ENCODE data around the gene UST. TPM values are rescaled to one million over a fixed set of nuclear protein-coding genes. Genes with fewer than 3 reads are reported as not detected.

Gene UST
- total RNA-seq = 1 to 10 TPM; 1.6 to 3.0 TPM

- no peaks in the 10 kb centered on the region for H3K36me3 Mint-ChIP-seq
- peak; percentile 70 for DNase-seq (ENCODE audit: low spot score)
- peak; percentile 60 to 82 for ATAC-seq
- peaks cover 24 to 47% of the 10 kb centered on the region in 2 donors for H3K27me3 Mint-ChIP-seq
- peak within 1 kb of the TSS; percentile 45 to 78 for H3K27ac Mint-ChIP-seq
- H3K4me1 Mint-ChIP-seq (ENCODE audit: low read depth in 2 of 2) = peaks cover 29% of the 10 kb centered on the region in 2 donors
- no peaks in the 10 kb centered on the region for H3K9me3 Mint-ChIP-seq
- H3K4me3 Mint-ChIP-seq = peak within 1 kb of the TSS; percentile 96
These were observed at the start of gene UST for GRCh38 chr6:148746363-148747144. Gene UST (plus strand): TSS chr6:148747030. CDS start chr6:148747431, 401 bp downstream.

- Mint-ChIP-seq H3K27ac (no peak overlapping the region), H3K4me3 (no peak overlapping the region), H3K36me3 (peaks cover 2% of the 10 kb centered on the region), H3K9me3 (peaks cover 3% of the 10 kb centered on the region), H3K4me1 (ENCODE audit: low read depth in 2 of 2) (peaks cover 9 to 10% of the 10 kb centered on the region in 2 donors), H3K27me3 (no peaks in the 10 kb centered on the region)
- ATAC-seq = no peak
- no peak for DNase-seq (ENCODE audit: low spot score)
These were observed 48.9 kb upstream of the UST start for GRCh38 chr6:148697895-148698440.

- peaks cover 6% of the 10 kb centered on the region for H3K9me3 Mint-ChIP-seq
- H3K27ac Mint-ChIP-seq = no peak overlapping the region
- H3K4me1 Mint-ChIP-seq (ENCODE audit: low read depth in 2 of 2) = peaks cover 9 to 10% of the 10 kb centered on the region in 2 donors
- ATAC-seq = no peak
- H3K4me3 Mint-ChIP-seq = no peak overlapping the region
- peaks cover 6% of the 10 kb centered on the region for H3K36me3 Mint-ChIP-seq
- DNase-seq (ENCODE audit: low spot score) = no peak
- no peaks in the 10 kb centered on the region for H3K27me3 Mint-ChIP-seq
These were observed 48.1 kb upstream of the UST start for GRCh38 chr6:148698671-148699180.

- H3K27me3 Mint-ChIP-seq = no peaks in the 10 kb centered on the region
- H3K27ac Mint-ChIP-seq = peak overlapping the region; percentile 64 to 83
- no peak for ATAC-seq
- peak overlapping the region; percentile 89 for H3K4me3 Mint-ChIP-seq
- DNase-seq (ENCODE audit: low spot score) = no peak
- H3K36me3 Mint-ChIP-seq = peaks cover 6% of the 10 kb centered on the region
- H3K4me1 Mint-ChIP-seq (ENCODE audit: low read depth in 2 of 2) = peaks cover 9 to 10% of the 10 kb centered on the region in 2 donors
- peaks cover 6% of the 10 kb centered on the region for H3K9me3 Mint-ChIP-seq
These were observed 46.6 kb upstream of the UST start for GRCh38 chr6:148700047-148700715.

- ATAC-seq = peak; percentile 72 to 77
- no peak for DNase-seq (ENCODE audit: low spot score)
- peak overlapping the region; percentile 89 for H3K4me3 Mint-ChIP-seq
- H3K9me3 Mint-ChIP-seq = peaks cover 6% of the 10 kb centered on the region
- H3K27ac Mint-ChIP-seq = peak overlapping the region; percentile 64 to 83
- H3K36me3 Mint-ChIP-seq = peaks cover 6% of the 10 kb centered on the region
- peaks cover 9 to 10% of the 10 kb centered on the region in 2 donors for H3K4me1 Mint-ChIP-seq (ENCODE audit: low read depth in 2 of 2)
- no peaks in the 10 kb centered on the region for H3K27me3 Mint-ChIP-seq
These were observed 46.0 kb upstream of the UST start for GRCh38 chr6:148700741-148701311.

- DNase-seq (ENCODE audit: low spot score) (no peak), ATAC-seq (no peak)
- H3K4me3 Mint-ChIP-seq = peak overlapping the region; percentile 89
- no peaks in the 10 kb centered on the region for H3K27me3 Mint-ChIP-seq
- peaks cover 9 to 10% of the 10 kb centered on the region in 2 donors for H3K4me1 Mint-ChIP-seq (ENCODE audit: low read depth in 2 of 2)
- H3K36me3 Mint-ChIP-seq = peaks cover 6% of the 10 kb centered on the region
- peaks cover 6% of the 10 kb centered on the region for H3K9me3 Mint-ChIP-seq
- H3K27ac Mint-ChIP-seq = peak overlapping the region; percentile 64 to 83
These were observed 45.5 kb upstream of the UST start for GRCh38 chr6:148701375-148701774.

GRCh38 chr6:148703900-148704299 is 42.9 kb upstream of the UST start:
- Mint-ChIP-seq H3K36me3 (peaks cover 6% of the 10 kb centered on the region), H3K9me3 (peaks cover 6% of the 10 kb centered on the region), H3K27ac (no peak overlapping the region), H3K27me3 (no peaks in the 10 kb centered on the region), H3K4me1 (ENCODE audit: low read depth in 2 of 2) (peaks cover 9 to 10% of the 10 kb centered on the region in 2 donors), H3K4me3 (no peak overlapping the region)
- ATAC-seq (no peak), DNase-seq (ENCODE audit: low spot score) (no peak)

GRCh38 chr6:148704400-148705246 is 42.2 kb upstream of the UST start:
- H3K36me3 Mint-ChIP-seq = peaks cover 6% of the 10 kb centered on the region
- H3K4me1 Mint-ChIP-seq (ENCODE audit: low read depth in 2 of 2) = peaks cover 9 to 10% of the 10 kb centered on the region in 2 donors
- ATAC-seq = no peak
- H3K27ac Mint-ChIP-seq = no peak overlapping the region
- peaks cover 6% of the 10 kb centered on the region for H3K9me3 Mint-ChIP-seq
- no peak overlapping the region for H3K4me3 Mint-ChIP-seq
- H3K27me3 Mint-ChIP-seq = peaks cover 0 to 2% of the 10 kb centered on the region in 2 donors
- no peak for DNase-seq (ENCODE audit: low spot score)

GRCh38 chr6:148708707-148709106 is 38.1 kb upstream of the UST start:
- H3K4me1 Mint-ChIP-seq (ENCODE audit: low read depth in 2 of 2) = no peaks in the 10 kb centered on the region
- H3K27ac Mint-ChIP-seq = no peak overlapping the region
- no peak overlapping the region for H3K4me3 Mint-ChIP-seq
- peaks cover 2 to 10% of the 10 kb centered on the region in 2 donors for H3K27me3 Mint-ChIP-seq
- no peak for ATAC-seq
- H3K9me3 Mint-ChIP-seq = no peaks in the 10 kb centered on the region
- DNase-seq (ENCODE audit: low spot score) = no peak
- H3K36me3 Mint-ChIP-seq = peaks cover 10% of the 10 kb centered on the region

GRCh38 chr6:148709577-148709976 is 37.3 kb upstream of the UST start:
- DNase-seq (ENCODE audit: low spot score) (no peak), ATAC-seq (no peak)
- Mint-ChIP-seq H3K4me3 (no peak overlapping the region), H3K27ac (no peak overlapping the region), H3K27me3 (peaks cover 2 to 17% of the 10 kb centered on the region in 2 donors), H3K36me3 (peaks cover 16% of the 10 kb centered on the region), H3K4me1 (ENCODE audit: low read depth in 2 of 2) (no peaks in the 10 kb centered on the region), H3K9me3 (peaks cover 4% of the 10 kb centered on the region)

- Mint-ChIP-seq H3K27ac (peak overlapping the region in 1 of 2 donors; percentile 54), H3K9me3 (peaks cover 4% of the 10 kb centered on the region), H3K4me1 (ENCODE audit: low read depth in 2 of 2) (no peaks in the 10 kb centered on the region), H3K36me3 (peaks cover 22% of the 10 kb centered on the region), H3K4me3 (no peak overlapping the region), H3K27me3 (peaks cover 4 to 21% of the 10 kb centered on the region in 2 donors)
- no peak for DNase-seq (ENCODE audit: low spot score)
- peak in 1 of 2 donors; percentile 60 for ATAC-seq
These were observed 34.8 kb upstream of the UST start for GRCh38 chr6:148711833-148712654.

GRCh38 chr6:148713033-148713738 is 33.6 kb upstream of the UST start:
- ATAC-seq (no peak), DNase-seq (ENCODE audit: low spot score) (no peak)
- no peaks in the 10 kb centered on the region for H3K4me1 Mint-ChIP-seq (ENCODE audit: low read depth in 2 of 2)
- H3K4me3 Mint-ChIP-seq = peak overlapping the region; percentile 39
- peaks cover 22% of the 10 kb centered on the region for H3K36me3 Mint-ChIP-seq
- H3K27me3 Mint-ChIP-seq = peaks cover 4 to 21% of the 10 kb centered on the region in 2 donors
- H3K9me3 Mint-ChIP-seq = peaks cover 4% of the 10 kb centered on the region
- peak overlapping the region in 1 of 2 donors; percentile 54 for H3K27ac Mint-ChIP-seq

Data from natural killer cell treated with Interleukin-12 subunit alpha and Interleukin-12 subunit beta and Interleukin-15 and Interleukin-18, amount 100 ng/mL, for 72 hours (primary cell).